NB4 (cell line): ENCODE data around the gene PRKD2.

ENCODE experiments used
- CTCF ChIP-seq: IDR thresholded peaks from one replicate; pipeline ENCODE4 v1.5.1; 2012; ENCODE audit warnings: low read depth, low read length
- MAX ChIP-seq: IDR thresholded peaks from 2 replicates; pipeline ENCODE4 v1.6.1; 2011; ENCODE audit warnings: low read depth, low read length

GRCh38 chr19:46722421-46723022, 5.6 kb upstream of the PRKD2 start:
- TF ChIP-seq CTCF = no peak
- peak; percentile 67 for TF ChIP-seq MAX
